Liver (tissue), 9 donors: ENCODE results near the gene CTPS2. TPM values are rescaled to one million over a fixed set of nuclear protein-coding genes. Genes with fewer than 3 reads are reported as not detected.
"Not testable (repeated sequence)": the region's sequence is repeated elsewhere in the genome, so short reads cannot be mapped to it uniquely, and the experiment has no call there.

ENCODE experiments used
- DNase-seq: peaks from one replicate; pipeline ENCODE4 v3.0.0-alpha.2; 2017; ENCODE audit warnings: low spot score
- H3K27ac ChIP-seq, 2 donors: one replicate each; pipeline ENCODE4 v1.7.0; 2013; ENCODE audit warnings: inconsistent platforms in 2 of 2, low read length in 2 of 2, control low read depth in 1 of 2, low read depth in 1 of 2, mild to moderate bottlenecking in 1 of 2
- H3K27me3 ChIP-seq, 4 donors: one replicate each; pipeline versions ENCODE4 v1.6.1 to v1.7.0; 2013; ENCODE audit warnings: low read length in 3 of 4, inconsistent platforms in 1 of 4, mild to moderate bottlenecking in 1 of 4, moderate library complexity in 1 of 4; ENCODE audit not compliant: control insufficient read depth in 4 of 4, insufficient read depth in 4 of 4
- H3K36me3 ChIP-seq, 4 donors: one replicate each; pipeline versions ENCODE4 v1.6.1 to v1.7.0; 2013; ENCODE audit warnings: low read length in 3 of 4, mild to moderate bottlenecking in 3 of 4, low read depth in 1 of 4, moderate library complexity in 1 of 4; ENCODE audit not compliant: control insufficient read depth in 4 of 4, insufficient read depth in 3 of 4
- H3K4me1 ChIP-seq, 4 donors: one replicate each; pipeline versions ENCODE4 v1.6.1 to v1.7.0; 2013; ENCODE audit warnings: low read length in 3 of 4, mild to moderate bottlenecking in 3 of 4, moderate library complexity in 1 of 4; ENCODE audit not compliant: control insufficient read depth in 4 of 4, insufficient read depth in 4 of 4
- H3K4me3 ChIP-seq, 3 donors: one replicate each; pipeline versions ENCODE4 v1.6.1 to v1.7.0; 2013; ENCODE audit warnings: low read length in 3 of 3, control low read depth in 1 of 3, low read depth in 1 of 3, mild to moderate bottlenecking in 1 of 3
- H3K9ac ChIP-seq, 2 donors: one replicate each; pipeline ENCODE4 v1.7.0; 2013; ENCODE audit warnings: low read length in 2 of 2, mild to moderate bottlenecking in 2 of 2, moderate library complexity in 2 of 2, control low read depth in 1 of 2, low read depth in 1 of 2
- H3K9me3 ChIP-seq, 4 donors: one replicate each; pipeline versions ENCODE4 v1.6.1 to v1.7.0; 2013; ENCODE audit warnings: low read length in 3 of 4; ENCODE audit not compliant: control insufficient read depth in 4 of 4
- ATF3 ChIP-seq: IDR thresholded peaks from 2 replicates; pipeline ENCODE4 v1.6.1; 2016; ENCODE audit warnings: antibody characterized with exemption
- FOXA1 ChIP-seq: IDR thresholded peaks from 2 replicates; pipeline ENCODE4 v1.6.1; 2016; ENCODE audit warnings: antibody characterized with exemption
- FOXA2 ChIP-seq: IDR thresholded peaks from 2 replicates; pipeline ENCODE4 v1.6.1; 2016; ENCODE audit warnings: antibody characterized with exemption
- GABPA ChIP-seq, 2 donors: IDR thresholded peaks in 1 of 2; conservative IDR thresholded peaks in 1 of 2; 2 replicates each; pipeline ENCODE4 v1.6.1; 2016; ENCODE audit warnings: antibody characterized with exemption in 2 of 2, mild to moderate bottlenecking in 1 of 2, moderate library complexity in 1 of 2
- HNF4G ChIP-seq: IDR thresholded peaks from 2 replicates; pipeline ENCODE4 v1.6.1; 2016; ENCODE audit warnings: antibody characterized with exemption
- JUND ChIP-seq, 2 donors: IDR thresholded peaks; 2 replicates each; pipeline ENCODE4 v1.6.1; 2016; ENCODE audit warnings: antibody characterized with exemption in 2 of 2
- MAX ChIP-seq: IDR thresholded peaks from 2 replicates; pipeline ENCODE4 v1.6.1; 2016; ENCODE audit warnings: antibody characterized with exemption
- NR2F2 ChIP-seq: IDR thresholded peaks from 2 replicates; pipeline ENCODE4 v1.6.1; 2016; ENCODE audit warnings: antibody characterized with exemption
- RAD21 ChIP-seq, 2 donors: IDR thresholded peaks; 2 replicates each; pipeline ENCODE4 v1.6.1; 2016; ENCODE audit warnings: antibody characterized with exemption in 2 of 2, mild to moderate bottlenecking in 2 of 2
- RXRA ChIP-seq, 2 donors: IDR thresholded peaks; 2 replicates each; pipeline ENCODE4 v1.6.1; 2017 to 2018; ENCODE audit warnings: antibody characterized with exemption in 2 of 2, mild to moderate bottlenecking in 1 of 2
- TAF1 ChIP-seq: conservative IDR thresholded peaks from 2 replicates; pipeline ENCODE4 v1.6.1; 2016; ENCODE audit warnings: antibody characterized with exemption, mild to moderate bottlenecking
- YY1 ChIP-seq: IDR thresholded peaks from 2 replicates; pipeline ENCODE4 v1.6.1; 2016; ENCODE audit warnings: antibody characterized with exemption, mild to moderate bottlenecking
- WGBS: extraction: QIAGEN DNeasy Blood & Tissue Kit; methylation state at CpG from one replicate; pipeline ENCODE4 v1.1.7; 2013; 5-methylcytosine and 5-hydroxymethylcytosine counted together
- polyA plus RNA-seq, 2 donors: library from polyadenylated mRNA; stranded (reverse) in 1 of 2; unstranded in 1 of 2; fragments of 200-250 nt in 1 of 2; fragments of >200 nt in 1 of 2; fragmentation: Nextera tagmentation in 1 of 2; extraction: Ambion mirVana in 1 of 2; gene quantifications; one replicate each; pipeline versions ENCODE4 v1.2.1 to v1.2.3, GENCODE V29; 2013 to 2015
- total RNA-seq, 2 donors: library from RNA; depleted of rRNA; stranded (reverse); fragments of >200 nt; gene quantifications; one replicate each; pipeline ENCODE4 v1.2.3, GENCODE V29; 2014
- TF ChIP-seq, protein P1 (sequence below): fragments of 150-350 bp; IDR thresholded peaks from 2 replicates; pipeline ENCODE4 v1.5.1; 2017; ENCODE audit warnings: improper control_type of control experiment, low read depth, low read length; ENCODE audit not compliant: missing input control
- TF ChIP-seq, protein P2 (sequence below): IDR thresholded peaks from 2 replicates; pipeline ENCODE4 v1.6.1; 2016; ENCODE audit warnings: antibody characterized with exemption
- donor health status: healthy.
- donor health status: healthy.
- donor health status: healthy.
- donor health status: healthy.
- donor health status: healthy.

The CTPS2 gene
- total and polyA plus RNA-seq, 4 donors, result 3.0 to 11.2 (median 7.2) TPM

DNA sequence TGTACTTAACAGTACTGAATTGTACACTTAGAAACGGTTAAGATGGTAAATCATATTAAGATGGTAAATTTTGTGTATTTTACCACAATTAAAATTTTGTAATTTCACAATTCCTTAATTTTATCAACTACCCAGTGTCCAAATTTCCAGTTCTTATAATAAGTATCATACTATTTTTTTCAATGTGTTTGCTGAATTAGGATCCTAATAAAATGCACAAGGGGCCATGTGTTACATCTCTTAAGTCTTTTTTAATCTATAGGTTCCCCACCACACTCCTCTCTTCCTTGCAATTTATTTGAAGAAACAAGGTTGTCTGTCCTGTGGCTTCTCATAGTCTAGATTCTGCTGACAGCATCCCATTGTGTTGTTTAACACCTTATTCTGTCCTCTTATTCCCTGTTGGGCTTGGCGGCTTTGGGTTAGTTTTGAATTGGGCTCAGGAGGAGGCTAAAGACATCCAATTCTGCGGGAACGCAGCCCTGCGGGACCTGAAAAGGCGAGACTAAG, 6.4 kb upstream of the CTPS2 start:
- H3K36me3 ChIP-seq, result peaks cover 0 to 2% (median 0%) of the 10 kb centered on the region in 4 donors
- no peaks in the 10 kb centered on the region for H3K27me3 ChIP-seq
- H3K4me3 ChIP-seq, result peak overlapping the region; percentile 12 to 94 (median 41)
- TF ChIP-seq MAX, result no peak
- TF ChIP-seq HNF4G, result no peak
- no peak for TF ChIP-seq NR2F2
- no peak for TF ChIP-seq GABPA (IDR thresholded peaks at IDR 0.05 in 1 of 2, conservative IDR thresholded peaks at IDR 0.05 in 1 of 2)
- no peak for TF ChIP-seq TAF1
- no peak for TF ChIP-seq FOXA1
- TF ChIP-seq RXRA (IDR thresholded peaks at IDR 0.05), result no peak
- TF ChIP-seq, protein P1, sequence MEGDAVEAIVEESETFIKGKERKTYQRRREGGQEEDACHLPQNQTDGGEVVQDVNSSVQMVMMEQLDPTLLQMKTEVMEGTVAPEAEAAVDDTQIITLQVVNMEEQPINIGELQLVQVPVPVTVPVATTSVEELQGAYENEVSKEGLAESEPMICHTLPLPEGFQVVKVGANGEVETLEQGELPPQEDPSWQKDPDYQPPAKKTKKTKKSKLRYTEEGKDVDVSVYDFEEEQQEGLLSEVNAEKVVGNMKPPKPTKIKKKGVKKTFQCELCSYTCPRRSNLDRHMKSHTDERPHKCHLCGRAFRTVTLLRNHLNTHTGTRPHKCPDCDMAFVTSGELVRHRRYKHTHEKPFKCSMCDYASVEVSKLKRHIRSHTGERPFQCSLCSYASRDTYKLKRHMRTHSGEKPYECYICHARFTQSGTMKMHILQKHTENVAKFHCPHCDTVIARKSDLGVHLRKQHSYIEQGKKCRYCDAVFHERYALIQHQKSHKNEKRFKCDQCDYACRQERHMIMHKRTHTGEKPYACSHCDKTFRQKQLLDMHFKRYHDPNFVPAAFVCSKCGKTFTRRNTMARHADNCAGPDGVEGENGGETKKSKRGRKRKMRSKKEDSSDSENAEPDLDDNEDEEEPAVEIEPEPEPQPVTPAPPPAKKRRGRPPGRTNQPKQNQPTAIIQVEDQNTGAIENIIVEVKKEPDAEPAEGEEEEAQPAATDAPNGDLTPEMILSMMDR, result no peak
- WGBS, result 12% methylated on average over 6 of the region's 6 CpGs
- H3K4me1 ChIP-seq, result peaks cover 2 to 18% (median 10%) of the 10 kb centered on the region in 4 donors
- peak overlapping the region in 1 of 2 donors; percentile 98 for H3K9ac ChIP-seq
- H3K9me3 ChIP-seq, result no peaks in the 10 kb centered on the region
- no peak for DNase-seq
- peak overlapping the region; percentile 77 to 99 for H3K27ac ChIP-seq

DNA sequence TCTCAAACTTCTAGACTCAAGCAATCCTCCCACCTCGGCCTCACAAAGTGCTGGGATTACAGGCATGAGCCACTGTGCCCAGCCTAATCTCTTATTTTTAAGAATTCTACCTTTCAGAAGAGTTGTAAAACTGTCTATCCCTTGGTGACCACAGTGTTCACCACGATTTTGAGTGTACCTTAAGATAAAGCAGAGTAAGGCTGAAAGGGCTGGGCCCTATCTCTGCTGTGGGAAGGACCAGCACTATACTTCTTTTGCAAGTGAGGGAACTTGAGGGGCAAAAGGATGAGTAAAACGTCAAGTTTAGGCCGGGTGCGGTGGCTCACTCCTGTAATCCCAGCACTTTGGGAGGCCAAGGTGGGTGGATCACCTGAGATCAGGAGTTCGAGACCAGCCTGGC, 4.0 kb upstream of the CTPS2 start:
- WGBS, result 92% methylated on average over 6 of the region's 6 CpGs
- peaks cover 0 to 18% (median 10%) of the 10 kb centered on the region in 4 donors for H3K4me1 ChIP-seq

GRCh38 chrX:16715638-16716037, 3.2 kb upstream of the CTPS2 start:
- H3K9me3 ChIP-seq, H3K9ac ChIP-seq, DNase-seq, H3K36me3 ChIP-seq, H3K27ac ChIP-seq, H3K27me3 ChIP-seq, H3K4me3 ChIP-seq: not testable (repeated sequence)
- H3K4me1 ChIP-seq, result peaks cover 0 to 15% (median 8%) of the 10 kb centered on the region in 4 donors
- 90% methylated on average over 2 of the region's 6 CpGs for WGBS

More for the DNA sequence above, 4.0 kb upstream of the CTPS2 start:
- not testable (repeated sequence) for H3K27ac ChIP-seq, H3K9ac ChIP-seq, H3K4me3 ChIP-seq, H3K36me3 ChIP-seq, H3K27me3 ChIP-seq, H3K9me3 ChIP-seq, DNase-seq

GRCh38 chrX:16714504-16714903, 2.0 kb upstream of the CTPS2 start:
- H3K27ac ChIP-seq, result no peak overlapping the region
- H3K9me3 ChIP-seq, result no peaks in the 10 kb centered on the region
- H3K27me3 ChIP-seq, result no peaks in the 10 kb centered on the region
- H3K9ac ChIP-seq, result no peak overlapping the region
- DNase-seq, result no peak
- H3K4me3 ChIP-seq, result no peak overlapping the region
- H3K4me1 ChIP-seq, result peaks cover 0 to 10% (median 3%) of the 10 kb centered on the region in 4 donors
- 63% methylated on average over 8 of the region's 8 CpGs for WGBS
- TF ChIP-seq, protein P2, sequence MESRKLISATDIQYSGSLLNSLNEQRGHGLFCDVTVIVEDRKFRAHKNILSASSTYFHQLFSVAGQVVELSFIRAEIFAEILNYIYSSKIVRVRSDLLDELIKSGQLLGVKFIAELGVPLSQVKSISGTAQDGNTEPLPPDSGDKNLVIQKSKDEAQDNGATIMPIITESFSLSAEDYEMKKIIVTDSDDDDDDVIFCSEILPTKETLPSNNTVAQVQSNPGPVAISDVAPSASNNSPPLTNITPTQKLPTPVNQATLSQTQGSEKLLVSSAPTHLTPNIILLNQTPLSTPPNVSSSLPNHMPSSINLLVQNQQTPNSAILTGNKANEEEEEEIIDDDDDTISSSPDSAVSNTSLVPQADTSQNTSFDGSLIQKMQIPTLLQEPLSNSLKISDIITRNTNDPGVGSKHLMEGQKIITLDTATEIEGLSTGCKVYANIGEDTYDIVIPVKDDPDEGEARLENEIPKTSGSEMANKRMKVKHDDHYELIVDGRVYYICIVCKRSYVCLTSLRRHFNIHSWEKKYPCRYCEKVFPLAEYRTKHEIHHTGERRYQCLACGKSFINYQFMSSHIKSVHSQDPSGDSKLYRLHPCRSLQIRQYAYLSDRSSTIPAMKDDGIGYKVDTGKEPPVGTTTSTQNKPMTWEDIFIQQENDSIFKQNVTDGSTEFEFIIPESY, result no peak
- TF ChIP-seq MAX, result no peak
- TF ChIP-seq ATF3, result no peak
- no peak for TF ChIP-seq HNF4G
- no peak for TF ChIP-seq FOXA2
- no peak for TF ChIP-seq GABPA (IDR thresholded peaks at IDR 0.05 in 1 of 2, conservative IDR thresholded peaks at IDR 0.05 in 1 of 2)
- TF ChIP-seq YY1, result no peak
- no peak for TF ChIP-seq FOXA1
- TF ChIP-seq, protein P1, result no peak
- TF ChIP-seq JUND (IDR thresholded peaks at IDR 0.05), result no peak
- TF ChIP-seq RXRA (IDR thresholded peaks at IDR 0.05), result no peak
- TF ChIP-seq RAD21 (IDR thresholded peaks at IDR 0.05), result no peak
- no peak for TF ChIP-seq NR2F2
- H3K36me3 ChIP-seq, result no peaks in the 10 kb centered on the region
